HCT116 (cell line): Measurements from ENCODE around the gene RFX8. TPM values are rescaled to one million over a fixed set of nuclear protein-coding genes. Genes with fewer than 3 reads are reported as not detected.

Experiments
- ATAC-seq: fragments of 200-7000 bp; cut with Tn5 transposase; 2 replicates; pipeline ENCODE4 v1.9.1; 2020; ENCODE audit warnings: mild to moderate bottlenecking, moderate library complexity
- BruUV-seq: library from RNA; stranded (reverse); fragments of 400-500 nt; replicated peaks from 2 replicates; lab custom pipeline; 2021; lab: Mats Ljungman, UMichigan
- CTCF ChIA-PET: fragments of 300-600 bp; sonication (Branson Sonifier 250); formaldehyde crosslinking; loops from one replicate; lab custom pipeline; 2021; ENCODE audit warnings: antibody characterized with exemption; lab: Charles Lee
- POLR2A ChIA-PET: fragments of 300-600, 350-600 bp; sonication (Branson Sonifier 250); formaldehyde crosslinking; loops from one replicate; lab custom pipeline; 2021; ENCODE audit warnings: antibody characterized with exemption; lab: Charles Lee
- RAD21 ChIA-PET, 2 experiments: fragments of 300-600 bp; sonication (Branson Sonifier 250); formaldehyde crosslinking; loops; one replicate each; lab custom pipeline; 2023; ENCODE audit warnings: low total read pairs in 2 of 2; ENCODE audit not compliant: uncharacterized antibody in 2 of 2, unreplicated experiment in 2 of 2, low non-redundant PET in 1 of 2; lab: Charles Lee
- DNase-seq: peaks from one replicate; pipeline ENCODE4 v3.0.0-alpha.2; 2010; ENCODE audit warnings: low read depth, low spot score
- H2AFZ ChIP-seq: fragments of 200-600 bp; shearing (Covaris generic), sonication (generic); 2 replicates; pipeline ENCODE4 v1.6.1; 2017; ENCODE audit warnings: low read depth, mixed run types, mixed read lengths, antibody characterized with exemption, low read length; ENCODE audit not compliant: poor library complexity, severe bottlenecking
- H3K27ac ChIP-seq: 2 replicates; pipeline ENCODE4 v1.5.1; 2012; ENCODE audit warnings: low read depth, low read length
- H3K27me3 ChIP-seq: fragments of 200-600 bp; sonication (generic); 2 replicates; pipeline ENCODE4 v1.6.1; 2016; ENCODE audit warnings: mixed run types, low read length, mixed read lengths; ENCODE audit not compliant: insufficient read depth
- H3K36me3 ChIP-seq, 2 experiments: fragments of 200-500 bp in 1 of 2; fragments of 200-600 bp in 1 of 2; sonication (Bioruptor generic) in 1 of 2; sonication (generic) in 1 of 2; 2 replicates each; pipeline versions ENCODE4 v1.5.1 to v1.6.1; 2014 to 2016; ENCODE audit warnings: low read length in 2 of 2, inconsistent platforms in 1 of 2, mixed read lengths in 1 of 2, mixed run types in 1 of 2; ENCODE audit not compliant: insufficient read depth in 2 of 2, control insufficient read depth in 1 of 2
- H3K4me1 ChIP-seq, 2 experiments: fragments of 200-600 bp in 1 of 2; sonication (generic) in 1 of 2; 2 replicates each; pipeline versions ENCODE4 v1.5.1 to v1.6.1; 2012 to 2017; ENCODE audit warnings: low read length in 2 of 2, inconsistent platforms in 1 of 2, mild to moderate bottlenecking in 1 of 2, mixed read lengths in 1 of 2, mixed run types in 1 of 2, moderate library complexity in 1 of 2; ENCODE audit not compliant: insufficient read depth in 2 of 2, control insufficient read depth in 1 of 2
- H3K4me2 ChIP-seq: fragments of 200-600 bp; sonication (generic); 2 replicates; pipeline ENCODE4 v1.6.1; 2017; ENCODE audit warnings: mixed run types, low read length, mixed read lengths
- H3K4me3 ChIP-seq, 2 experiments: fragments of 200-600 bp in 1 of 2; sonication (generic) in 1 of 2; replicated peaks in 1 of 2; 2 replicates each; pipeline ENCODE4 v1.5.1; 2011 to 2016; ENCODE audit warnings: low read length in 2 of 2, control low read depth in 1 of 2, low read depth in 1 of 2, mild to moderate bottlenecking in 1 of 2, mixed read lengths in 1 of 2, mixed run types in 1 of 2
- H3K79me2 ChIP-seq: fragments of 200-600 bp; sonication (generic); 2 replicates; pipeline ENCODE4 v1.6.1; 2017; ENCODE audit warnings: mild to moderate bottlenecking, mixed run types, low read length, moderate library complexity, mixed read lengths; ENCODE audit not compliant: insufficient read depth
- H3K9ac ChIP-seq: fragments of 200-600 bp; sonication (generic); 2 replicates; pipeline ENCODE4 v1.6.1; 2016; ENCODE audit warnings: low read length, mixed read lengths
- H3K9me2 ChIP-seq: fragments of 200-600 bp; sonication (generic), shearing (Covaris generic); 2 replicates; pipeline ENCODE4 v1.6.1; 2017; ENCODE audit warnings: mixed run types, mild to moderate bottlenecking, moderate library complexity; ENCODE audit not compliant: insufficient read depth
- H3K9me3 ChIP-seq, 2 experiments: fragments of 200-500 bp in 1 of 2; fragments of 200-600 bp in 1 of 2; sonication (Bioruptor generic) in 1 of 2; sonication (generic) in 1 of 2; 2 replicates each; pipeline ENCODE4 v1.6.1; 2014 to 2017; ENCODE audit warnings: low read length in 2 of 2, mixed read lengths in 2 of 2, inconsistent platforms in 1 of 2, low read depth in 1 of 2, mild to moderate bottlenecking in 1 of 2, mixed run types in 1 of 2, moderate library complexity in 1 of 2; ENCODE audit not compliant: control insufficient read depth in 1 of 2, insufficient read depth in 1 of 2
- H4K20me1 ChIP-seq: fragments of 200-600 bp; sonication (generic), shearing (Covaris generic); 2 replicates; pipeline ENCODE4 v1.6.1; 2017; ENCODE audit warnings: mixed run types, mild to moderate bottlenecking, moderate library complexity; ENCODE audit not compliant: insufficient read depth
- CBX3 ChIP-seq: IDR thresholded peaks from 2 replicates; pipeline ENCODE4 v1.6.1; 2012; ENCODE audit warnings: low read depth
- CEBPB ChIP-seq: IDR thresholded peaks from 2 replicates; pipeline ENCODE4 v1.6.1; 2012; ENCODE audit warnings: low read depth
- EGR1 ChIP-seq: IDR thresholded peaks from 2 replicates; pipeline ENCODE4 v1.6.1; 2012; ENCODE audit warnings: low read depth
- EZH2 ChIP-seq: fragments of 200-600 bp; sonication (generic); IDR thresholded peaks from 2 replicates; pipeline ENCODE4 v1.6.1; 2017; ENCODE audit warnings: antibody characterized with exemption, mixed run types
- FOSL1 ChIP-seq: IDR thresholded peaks from 2 replicates; pipeline ENCODE4 v1.6.1; 2012; ENCODE audit warnings: low read depth
- JUND ChIP-seq: IDR thresholded peaks from 2 replicates; pipeline ENCODE4 v1.6.1; 2012
- POLR2AphosphoS5 ChIP-seq: IDR thresholded peaks from 2 replicates; pipeline ENCODE4 v1.6.1; 2011; ENCODE audit warnings: mild to moderate bottlenecking, low read depth, low read length, moderate library complexity
- RAD21 ChIP-seq: IDR thresholded peaks from 2 replicates; pipeline ENCODE4 v1.6.1; 2012; ENCODE audit warnings: low read depth, mild to moderate bottlenecking
- TCF7L2 ChIP-seq: IDR thresholded peaks from 2 replicates; pipeline ENCODE4 v1.7.0; 2011; ENCODE audit warnings: borderline replicate concordance, inconsistent platforms; ENCODE audit not compliant: insufficient read depth, insufficient read length; ENCODE audit errors: extremely low read depth
- ZFX ChIP-seq: fragments of 450-650 bp; IDR thresholded peaks from 2 replicates; pipeline ENCODE4 v1.6.1; 2017
- intact Hi-C: fragments of 100-400 bp; cut with micrococcal nuclease; formaldehyde crosslinking; loops from 2 replicates; pipeline ENCODE4 v1.10.0; 2022
- total RNA-seq: library from RNA; stranded (reverse); gene quantifications from one replicate; pipeline ENCODE4 v1.2.1, GENCODE V29; 2021; ENCODE audit not compliant: unreplicated experiment
- TF ChIP-seq, protein P1 (sequence below): IDR thresholded peaks from 2 replicates; pipeline ENCODE4 v1.6.1; 2012; ENCODE audit warnings: low read depth
- TF ChIP-seq, protein P2 (sequence below): IDR thresholded peaks from 2 replicates; pipeline ENCODE4 v1.6.1; 2012
- TF ChIP-seq, protein P3 (sequence below), 3 experiments: fragments of 200-600 bp in 1 of 3; sonication (generic) in 1 of 3; IDR thresholded peaks in 2 of 3; conservative IDR thresholded peaks in 1 of 3; 2 replicates each; pipeline ENCODE4 v1.5.1; 2012 to 2017; ENCODE audit warnings: low read depth in 2 of 3, low read length in 2 of 3, antibody characterized with exemption in 1 of 3, borderline replicate concordance in 1 of 3, control low read depth in 1 of 3, mild to moderate bottlenecking in 1 of 3, mixed read lengths in 1 of 3, mixed run types in 1 of 3, moderate library complexity in 1 of 3; ENCODE audit not compliant: insufficient read depth in 1 of 3

RFX8 gene
- total RNA-seq, 1 experiment from 2014 or later = not detected

DNA sequence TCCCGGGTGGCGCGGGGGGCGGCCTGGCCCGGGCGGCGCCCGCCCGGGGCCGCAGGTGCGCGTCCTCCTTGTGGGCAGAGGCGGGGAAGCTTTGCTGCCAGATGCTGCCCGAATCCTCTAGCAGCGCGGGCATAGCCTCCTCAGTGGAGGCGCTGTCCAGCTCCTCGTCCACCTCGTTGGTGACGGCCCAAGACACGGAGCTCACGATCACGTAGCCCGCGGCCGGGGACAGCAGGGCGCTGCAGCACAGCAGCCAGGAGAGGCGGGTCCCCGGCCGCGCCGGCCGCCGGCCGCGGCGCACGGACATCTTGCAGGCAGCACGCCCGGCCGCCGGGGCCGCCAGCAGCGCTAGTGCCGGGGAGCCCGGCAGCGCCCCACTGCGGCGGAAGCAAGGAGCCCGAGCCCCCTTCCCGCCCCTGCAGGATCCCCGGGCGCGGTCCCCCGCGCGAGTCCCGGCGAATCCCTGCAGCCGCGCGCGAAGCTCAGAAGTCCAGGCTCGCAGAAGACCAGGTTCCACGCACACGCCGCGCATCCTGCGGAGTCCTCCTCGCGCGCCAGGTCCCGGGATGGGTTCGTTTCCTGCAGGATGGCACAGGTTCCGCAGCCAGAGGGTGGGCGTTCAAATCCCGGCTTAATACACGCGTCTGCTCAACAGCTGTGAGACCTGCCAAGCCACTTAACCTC, 87.6 kb downstream of the RFX8 start, which contains the start of gene CREG2:
Gene CREG2, minus strand, starts transcription at position 353 of the 684 bp plus-strand sequence. Its CDS starts 46 bp downstream, at position 307.
- ChIA-PET POLR2A (no interaction called here), RAD21 (interaction anchor here in 1 of 2 experiments (1.2 kb wide), 1 partner anchor 45 kb away, joined by 3 read pairs; no protein-coding TSS in a partner anchor), CTCF (interaction anchor here (0.5 to 3.5 kb wide), 9 partner anchors 9 to 421 kb away, joined by 3 to 29 read pairs (median 4); partner anchors contain the start of gene RNF149)
- 0 out of 2 replicates have a peak, but pooled peaks cover 5% of the 10 kb centered on the region for H3K27me3 ChIP-seq
- H3K9me3 ChIP-seq = no peaks in the 10 kb centered on the region
- DNase-seq (peak; percentile 26), ATAC-seq (peak; percentile 91)
- no peaks in the 10 kb centered on the region for H3K79me2 ChIP-seq
- TF ChIP-seq, protein P1, sequence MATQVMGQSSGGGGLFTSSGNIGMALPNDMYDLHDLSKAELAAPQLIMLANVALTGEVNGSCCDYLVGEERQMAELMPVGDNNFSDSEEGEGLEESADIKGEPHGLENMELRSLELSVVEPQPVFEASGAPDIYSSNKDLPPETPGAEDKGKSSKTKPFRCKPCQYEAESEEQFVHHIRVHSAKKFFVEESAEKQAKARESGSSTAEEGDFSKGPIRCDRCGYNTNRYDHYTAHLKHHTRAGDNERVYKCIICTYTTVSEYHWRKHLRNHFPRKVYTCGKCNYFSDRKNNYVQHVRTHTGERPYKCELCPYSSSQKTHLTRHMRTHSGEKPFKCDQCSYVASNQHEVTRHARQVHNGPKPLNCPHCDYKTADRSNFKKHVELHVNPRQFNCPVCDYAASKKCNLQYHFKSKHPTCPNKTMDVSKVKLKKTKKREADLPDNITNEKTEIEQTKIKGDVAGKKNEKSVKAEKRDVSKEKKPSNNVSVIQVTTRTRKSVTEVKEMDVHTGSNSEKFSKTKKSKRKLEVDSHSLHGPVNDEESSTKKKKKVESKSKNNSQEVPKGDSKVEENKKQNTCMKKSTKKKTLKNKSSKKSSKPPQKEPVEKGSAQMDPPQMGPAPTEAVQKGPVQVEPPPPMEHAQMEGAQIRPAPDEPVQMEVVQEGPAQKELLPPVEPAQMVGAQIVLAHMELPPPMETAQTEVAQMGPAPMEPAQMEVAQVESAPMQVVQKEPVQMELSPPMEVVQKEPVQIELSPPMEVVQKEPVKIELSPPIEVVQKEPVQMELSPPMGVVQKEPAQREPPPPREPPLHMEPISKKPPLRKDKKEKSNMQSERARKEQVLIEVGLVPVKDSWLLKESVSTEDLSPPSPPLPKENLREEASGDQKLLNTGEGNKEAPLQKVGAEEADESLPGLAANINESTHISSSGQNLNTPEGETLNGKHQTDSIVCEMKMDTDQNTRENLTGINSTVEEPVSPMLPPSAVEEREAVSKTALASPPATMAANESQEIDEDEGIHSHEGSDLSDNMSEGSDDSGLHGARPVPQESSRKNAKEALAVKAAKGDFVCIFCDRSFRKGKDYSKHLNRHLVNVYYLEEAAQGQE = peak; percentile 48
- TF ChIP-seq EZH2 (no peak), JUND (no peak), POLR2AphosphoS5 (no peak), CBX3 (no peak), TCF7L2 (no peak), RAD21 (peak; percentile 49), ZFX (no peak), CEBPB (no peak), EGR1 (no peak), FOSL1 (no peak)
- TF ChIP-seq, protein P2, sequence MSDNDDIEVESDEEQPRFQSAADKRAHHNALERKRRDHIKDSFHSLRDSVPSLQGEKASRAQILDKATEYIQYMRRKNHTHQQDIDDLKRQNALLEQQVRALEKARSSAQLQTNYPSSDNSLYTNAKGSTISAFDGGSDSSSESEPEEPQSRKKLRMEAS = no peak
- TF ChIP-seq, protein P3, sequence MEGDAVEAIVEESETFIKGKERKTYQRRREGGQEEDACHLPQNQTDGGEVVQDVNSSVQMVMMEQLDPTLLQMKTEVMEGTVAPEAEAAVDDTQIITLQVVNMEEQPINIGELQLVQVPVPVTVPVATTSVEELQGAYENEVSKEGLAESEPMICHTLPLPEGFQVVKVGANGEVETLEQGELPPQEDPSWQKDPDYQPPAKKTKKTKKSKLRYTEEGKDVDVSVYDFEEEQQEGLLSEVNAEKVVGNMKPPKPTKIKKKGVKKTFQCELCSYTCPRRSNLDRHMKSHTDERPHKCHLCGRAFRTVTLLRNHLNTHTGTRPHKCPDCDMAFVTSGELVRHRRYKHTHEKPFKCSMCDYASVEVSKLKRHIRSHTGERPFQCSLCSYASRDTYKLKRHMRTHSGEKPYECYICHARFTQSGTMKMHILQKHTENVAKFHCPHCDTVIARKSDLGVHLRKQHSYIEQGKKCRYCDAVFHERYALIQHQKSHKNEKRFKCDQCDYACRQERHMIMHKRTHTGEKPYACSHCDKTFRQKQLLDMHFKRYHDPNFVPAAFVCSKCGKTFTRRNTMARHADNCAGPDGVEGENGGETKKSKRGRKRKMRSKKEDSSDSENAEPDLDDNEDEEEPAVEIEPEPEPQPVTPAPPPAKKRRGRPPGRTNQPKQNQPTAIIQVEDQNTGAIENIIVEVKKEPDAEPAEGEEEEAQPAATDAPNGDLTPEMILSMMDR (IDR thresholded peaks at IDR 0.05 in 2 of 3, conservative IDR thresholded peaks at IDR 0.05 in 1 of 3; ENCODE audit: borderline replicate concordance in 1 of 3, insufficient read depth in 1 of 3, low read depth in 2 of 3, low read length in 2 of 3) = peak; percentile 41 to 72 (median 57)
- intact Hi-C loops = loop anchor here (1.0 to 5.0 kb wide), 2 partner anchors 45 to 135 kb away; partner anchors contain the start of gene CNOT11
- H3K4me1 ChIP-seq = peaks cover 0 to 18% of the 10 kb centered on the region in 2 experiments; a peak in 2 of 4 replicates
- peak within 1 kb of the TSS; percentile 88 for H3K4me2 ChIP-seq
- no peaks in the 10 kb centered on the region for H3K9me2 ChIP-seq
- no peaks in the 10 kb centered on the region for H3K36me3 ChIP-seq
- no peak within 1 kb of the TSS for H3K27ac ChIP-seq
- peak within 1 kb of the TSS; percentile 30; the same call in 1 of the 2 replicates for H3K9ac ChIP-seq
- no TSS peak for BruUV-seq
- H2AFZ ChIP-seq = peak within 1 kb of the TSS; percentile 96
- H4K20me1 ChIP-seq = no peaks in the 10 kb centered on the region
- H3K4me3 ChIP-seq = peak within 1 kb of the TSS; percentile 42 to 57
